A549 (cell line): ENCODE results near the gene TWIST2.

Experiments used
- CTCF ChIP-seq: fragments of >200 bp; sonication (Bioruptor Twin); formaldehyde crosslinking; IDR thresholded peaks from 3 replicates; pipeline ENCODE4 v1.5.1; 2016
- E2F6 ChIP-seq: IDR thresholded peaks from 2 replicates; pipeline ENCODE4 v1.6.1; 2012; ENCODE audit warnings: low read depth, borderline replicate concordance
- FOSL2 ChIP-seq, 2 experiments: fragments of 450-650 bp in 1 of 2; fragments of >200 bp in 1 of 2; sonication (Bioruptor Twin) in 1 of 2; formaldehyde crosslinking; IDR thresholded peaks; 2 replicates each; pipeline versions ENCODE4 v1.5.0 to v1.6.1; 2016 to 2020; ENCODE audit warnings: mild to moderate bottlenecking in 1 of 2, moderate library complexity in 1 of 2
- POLR2A ChIP-seq: IDR thresholded peaks from 2 replicates; pipeline ENCODE4 v1.6.1; 2012; ENCODE audit warnings: mild to moderate bottlenecking, low read length
- RAD21 ChIP-seq, 2 experiments: fragments of >200 bp in 1 of 2; sonication (Bioruptor Twin) in 1 of 2; formaldehyde crosslinking in 1 of 2; IDR thresholded peaks in 1 of 2; conservative IDR thresholded peaks in 1 of 2; 2 replicates in 1 of 2; 3 replicates in 1 of 2; pipeline ENCODE4 v1.6.1; 2012 to 2018; ENCODE audit warnings: inconsistent platforms in 1 of 2
- REST ChIP-seq: fragments of 200-600 bp; sonication (generic); IDR thresholded peaks from 2 replicates; pipeline ENCODE4 v1.6.1; 2016; ENCODE audit warnings: antibody characterized with exemption, mild to moderate bottlenecking, moderate library complexity
- TP53 ChIP-seq: fragments of 250-450 bp; sonication (Bioruptor Pico); IDR thresholded peaks from 2 replicates; pipeline ENCODE4 v1.5.0; 2021; ENCODE audit warnings: mild to moderate bottlenecking, moderate library complexity

- TF ChIP-seq FOSL2 (IDR thresholded peaks at IDR 0.05): no peak
- TF ChIP-seq FOSL2 (CRISPR knock-in tag; IDR thresholded peaks at IDR 0.05): no peak
- no peak for TF ChIP-seq RAD21 (conservative IDR thresholded peaks at IDR 0.05 in 1 of 2, IDR thresholded peaks at IDR 0.05 in 1 of 2)
- TF ChIP-seq CTCF: no peak
- TF ChIP-seq REST: no peak
- TF ChIP-seq POLR2A: no peak
- no peak for TF ChIP-seq TP53 (CRISPR knock-in tag)
- no peak for TF ChIP-seq E2F6
Observed at GRCh38 chr2:238863231-238863630, 15.3 kb downstream of the TWIST2 start.
